ENCODE measurements around the gene CCR5AS.
"Not testable (repeated sequence)": the region's sequence is repeated elsewhere in the genome, so short reads cannot be mapped to it uniquely, and the experiment has no call there.

Gene CCR5AS

GRCh38 chr3:46335541-46335940, 71.3 kb downstream of the CCR5AS start:
- DNase-seq: no peak
- WGBS, 5 donors: 78 to 90% (median 88%) methylated on average over 3 of the region's 3 CpGs
- Histone ChIP-seq H3K4me1 (peaks cover 0 to 9% (median 2%) of the 10 kb centered on the region in 6 donors), H3K27me3 (replicated peaks in 1 of 7) (no peaks in the 10 kb centered on the region), H3K27ac (no peak overlapping the region), H3K4me3 (no peak overlapping the region), H3K36me3 (no peaks in the 10 kb centered on the region), H3K9me3 (peaks cover 3 to 32% (median 26%) of the 10 kb centered on the region in 8 donors)
- no peak for TF ChIP-seq POLR2AphosphoS5 (IDR thresholded peaks at IDR 0.05)
- TF ChIP-seq POLR2A (IDR thresholded peaks at IDR 0.05): no peak
- TF ChIP-seq CTCF (IDR thresholded peaks at IDR 0.05 in 8 of 11, conservative IDR thresholded peaks at IDR 0.05 in 3 of 11): no peak
- intact Hi-C loops (cut with DNase I; ENCODE audit: low total_unique reads): no loop called here

- no peak overlapping the region for H3K27ac ChIP-seq
- peaks cover 3 to 27% (median 21%) of the 10 kb centered on the region in 8 donors for H3K9me3 ChIP-seq
- no peak overlapping the region for H3K4me3 ChIP-seq
- no peaks in the 10 kb centered on the region for H3K36me3 ChIP-seq
- H3K4me1 ChIP-seq: peaks cover 0 to 9% (median 2%) of the 10 kb centered on the region in 6 donors
- intact Hi-C loops (cut with DNase I; ENCODE audit: low total_unique reads): no loop called here
- TF ChIP-seq POLR2A (IDR thresholded peaks at IDR 0.05) (no peak), POLR2AphosphoS5 (IDR thresholded peaks at IDR 0.05) (no peak), CTCF (IDR thresholded peaks at IDR 0.05 in 8 of 11, conservative IDR thresholded peaks at IDR 0.05 in 3 of 11) (no peak)
- H3K27me3 ChIP-seq (replicated peaks in 1 of 7): no peaks in the 10 kb centered on the region
- no peak for DNase-seq
- WGBS, 5 donors: 61 to 80% (median 65%) methylated on average over 4 of the region's 4 CpGs
Observed at GRCh38 chr3:46334741-46335478, 72.0 kb downstream of the CCR5AS start.

GRCh38 chr3:46330676-46331075, 76.2 kb downstream of the CCR5AS start:
- H3K27me3 ChIP-seq (replicated peaks in 1 of 7); DNase-seq; H3K27ac ChIP-seq; intact Hi-C loops (cut with DNase I; ENCODE audit: low total_unique reads); H3K4me1 ChIP-seq; H3K4me3 ChIP-seq; H3K36me3 ChIP-seq: not testable (repeated sequence)
- H3K9me3 ChIP-seq: peaks cover 0 to 18% (median 11%) of the 10 kb centered on the region in 8 donors
- 90 to 100% (median 96%) methylated on average over 3 of the region's 3 CpGs for WGBS, 5 donors

GRCh38 chr3:46325645-46326300, 81.1 kb downstream of the CCR5AS start:
- Histone ChIP-seq H3K4me1 (peaks cover 5 to 22% (median 11%) of the 10 kb centered on the region in 6 donors), H3K36me3 (no peaks in the 10 kb centered on the region), H3K27me3 (replicated peaks in 1 of 7) (no peaks in the 10 kb centered on the region), H3K27ac (no peak overlapping the region), H3K4me3 (no peak overlapping the region), H3K9me3 (peaks cover 0 to 18% (median 11%) of the 10 kb centered on the region in 8 donors)
- intact Hi-C loops (cut with DNase I; ENCODE audit: low total_unique reads): no loop called here
- no peak for DNase-seq
- TF ChIP-seq CTCF (IDR thresholded peaks at IDR 0.05 in 8 of 11, conservative IDR thresholded peaks at IDR 0.05 in 3 of 11): no peak
- TF ChIP-seq POLR2AphosphoS5 (IDR thresholded peaks at IDR 0.05): no peak
- no peak for TF ChIP-seq POLR2A (IDR thresholded peaks at IDR 0.05)
- WGBS, 5 donors: 73 to 100% (median 88%) methylated on average over 1 of the region's 1 CpG

Data from spleen (tissue), 11 donors.